GM12801 (cell line): ENCODE measurements around the gene CASKIN1.

Experiments
- CTCF ChIP-seq: IDR thresholded peaks from one replicate; pipeline ENCODE4 v1.5.1; 2011; ENCODE audit warnings: control low read depth; ENCODE audit not compliant: insufficient read length; ENCODE audit errors: extremely low read depth

CASKIN1 gene

DNA sequence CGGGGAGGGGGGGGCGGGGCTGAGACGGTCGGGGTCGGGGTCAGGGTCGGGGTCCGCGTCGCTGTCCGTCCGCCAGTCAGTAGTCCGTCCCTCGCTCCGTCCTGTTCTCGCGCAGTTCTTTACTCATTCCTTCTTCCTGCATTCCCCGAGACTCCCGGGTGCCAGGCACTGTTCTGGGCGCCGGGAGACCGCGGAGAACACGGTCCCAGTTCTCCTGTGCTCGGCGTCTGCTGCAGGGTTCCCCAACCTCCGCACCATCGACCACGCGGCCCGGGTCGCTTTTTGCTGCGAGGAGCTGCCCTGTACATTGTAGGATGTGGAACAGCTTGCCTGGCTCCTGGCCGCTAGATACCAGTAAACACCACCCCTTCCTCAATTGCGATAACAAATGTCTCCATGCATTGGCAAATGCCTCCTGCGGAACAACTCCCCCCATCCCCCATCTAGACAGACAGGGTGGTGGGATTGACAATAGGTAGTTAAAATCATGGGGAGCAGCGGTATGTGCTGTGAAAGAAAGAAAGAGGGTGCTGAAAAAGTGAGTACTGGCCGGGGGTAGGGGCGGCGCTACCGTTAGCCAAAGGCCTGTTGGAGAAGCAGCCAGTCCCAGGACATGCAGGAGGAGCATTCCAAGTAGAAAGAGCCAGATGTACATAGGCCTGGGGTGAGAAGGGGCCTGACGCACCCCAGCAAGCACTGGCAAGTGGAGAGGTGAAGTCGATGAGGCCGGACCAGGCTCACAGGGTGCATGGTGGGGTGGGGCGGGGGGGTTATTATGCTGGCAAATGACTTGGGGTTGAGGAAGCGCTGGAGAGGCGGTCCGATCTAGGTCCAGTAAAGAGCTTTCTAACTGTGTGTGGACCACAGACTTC, 40.2 kb downstream of the CASKIN1 start:
- TF ChIP-seq CTCF = no peak

DNA sequence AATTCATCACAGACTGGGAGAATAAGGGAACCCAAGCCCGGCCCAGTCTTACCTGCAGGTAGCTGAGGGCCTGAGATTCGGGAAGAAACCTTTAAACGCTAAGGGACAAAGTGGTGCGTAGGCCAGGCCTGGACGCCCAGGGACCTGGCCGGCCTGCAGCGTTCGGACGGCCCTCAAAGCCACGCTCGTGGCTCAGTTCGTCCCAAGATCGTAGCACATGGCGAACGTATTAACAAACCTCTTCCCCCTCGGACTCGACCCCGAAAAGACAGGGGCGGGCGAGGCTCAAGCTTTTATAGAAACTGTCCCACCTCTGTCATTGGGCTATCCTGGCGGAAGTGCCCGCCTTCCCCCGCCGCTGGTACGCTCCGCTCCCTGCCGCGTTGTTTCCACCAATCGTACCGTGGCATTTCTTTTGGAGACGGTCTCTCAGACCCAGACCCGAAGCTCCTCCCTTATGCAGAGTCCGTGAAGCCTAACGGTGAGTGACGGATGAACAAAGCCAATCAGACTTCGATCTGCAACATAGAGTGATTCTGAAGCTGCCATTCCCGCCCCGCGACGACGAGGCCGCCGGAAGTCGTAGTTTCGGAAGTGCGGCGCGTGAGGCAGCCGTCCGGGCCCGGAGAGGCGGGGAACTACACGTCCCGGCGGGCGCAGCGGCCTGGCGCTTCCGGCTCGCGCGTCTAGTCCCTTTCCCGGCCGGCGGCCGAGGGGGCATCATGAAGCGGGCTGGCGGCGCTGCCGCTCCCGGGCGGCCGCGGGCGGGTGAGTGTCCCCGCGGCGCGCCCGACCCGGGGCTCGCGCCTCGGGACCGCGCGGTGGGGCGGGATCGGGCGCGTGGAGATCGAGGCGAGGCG, 41.1 kb downstream of the CASKIN1 start, which contains the start of gene TRAF7:
Gene TRAF7 (plus strand): TSS at position 692 of the 860 bp plus-strand sequence. CDS start 8,139 bp downstream, outside the sequence.
- TF ChIP-seq CTCF = no peak

GRCh38 chr16:2154533-2155090, 41.8 kb downstream of the CASKIN1 start:
- no peak for TF ChIP-seq CTCF

DNA sequence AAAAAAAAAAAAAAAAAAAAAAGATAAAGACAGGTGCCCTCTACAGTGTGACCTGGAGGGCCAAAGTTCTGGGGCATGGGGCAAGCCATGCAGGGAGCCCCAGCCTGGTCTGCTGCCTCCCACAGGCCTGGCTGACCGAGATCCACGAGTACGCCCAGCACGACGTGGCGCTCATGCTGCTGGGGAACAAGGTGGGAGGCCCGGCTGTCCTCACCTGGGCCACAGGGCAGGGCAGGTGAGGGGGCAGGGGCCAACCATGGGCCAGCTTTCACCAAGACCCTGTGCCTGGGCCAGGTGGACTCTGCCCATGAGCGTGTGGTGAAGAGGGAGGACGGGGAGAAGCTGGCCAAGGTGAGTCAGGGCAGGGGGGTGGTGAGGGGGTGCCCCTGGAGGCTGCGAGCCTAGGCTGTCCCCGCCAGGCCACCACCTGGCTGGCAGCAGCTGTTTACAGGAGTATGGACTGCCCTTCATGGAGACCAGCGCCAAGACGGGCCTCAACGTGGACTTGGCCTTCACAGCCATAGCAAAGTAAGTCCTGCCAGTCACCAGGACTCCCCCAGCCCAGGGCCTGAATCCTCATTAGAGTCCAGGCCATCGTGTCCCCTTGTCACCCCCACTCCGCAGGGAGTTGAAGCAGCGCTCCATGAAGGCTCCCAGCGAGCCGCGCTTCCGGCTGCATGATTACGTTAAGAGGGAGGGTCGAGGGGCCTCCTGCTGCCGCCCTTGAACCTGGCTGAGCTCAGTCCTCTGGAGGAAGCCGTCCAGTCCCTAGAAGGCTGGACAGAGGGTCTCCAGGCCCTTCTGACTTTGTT, 43.5 kb downstream of the CASKIN1 start:
- no peak for TF ChIP-seq CTCF

DNA sequence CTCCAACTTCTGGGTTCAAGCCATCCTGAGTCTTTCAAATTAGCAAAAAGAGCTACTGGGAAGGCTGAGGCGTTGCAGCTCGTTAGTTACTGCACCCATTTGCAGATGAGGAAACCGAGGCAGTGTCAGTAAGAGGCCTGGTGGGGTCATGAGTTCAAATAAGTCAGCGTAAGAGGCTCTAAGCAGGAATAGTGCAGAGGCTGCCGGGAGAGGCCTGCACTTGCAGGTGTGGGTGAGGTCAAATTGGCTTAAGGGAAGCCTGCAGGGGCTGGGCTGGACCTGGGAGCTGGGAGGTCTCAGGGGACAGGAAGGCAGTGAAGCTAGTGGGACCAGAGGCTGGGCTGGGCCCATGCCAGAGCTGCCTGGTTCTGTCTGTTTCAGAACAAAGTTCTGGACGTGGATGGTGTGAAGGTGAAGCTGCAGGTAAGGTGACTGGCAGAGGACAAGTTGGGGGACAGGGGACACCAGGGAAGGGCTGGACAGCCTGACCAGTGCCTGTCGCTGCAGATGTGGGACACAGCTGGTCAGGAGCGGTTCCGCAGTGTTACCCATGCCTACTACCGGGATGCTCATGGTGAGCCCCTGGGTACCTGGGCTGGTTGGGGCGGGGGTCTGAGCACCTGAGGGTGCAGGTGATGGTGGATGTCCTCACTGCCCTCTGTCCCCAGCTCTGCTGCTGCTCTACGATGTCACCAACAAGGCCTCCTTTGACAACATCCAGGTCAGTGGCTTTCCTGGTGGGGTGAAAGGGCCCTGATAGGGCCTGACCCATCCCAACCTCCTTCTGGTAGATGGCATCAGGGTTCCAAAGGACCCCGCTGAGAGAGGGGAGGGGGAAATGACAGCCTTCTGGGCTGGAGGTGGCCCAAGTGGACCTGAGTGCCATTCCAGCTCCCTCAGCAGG, 45.0 kb downstream of the CASKIN1 start:
- TF ChIP-seq CTCF = no peak

DNA sequence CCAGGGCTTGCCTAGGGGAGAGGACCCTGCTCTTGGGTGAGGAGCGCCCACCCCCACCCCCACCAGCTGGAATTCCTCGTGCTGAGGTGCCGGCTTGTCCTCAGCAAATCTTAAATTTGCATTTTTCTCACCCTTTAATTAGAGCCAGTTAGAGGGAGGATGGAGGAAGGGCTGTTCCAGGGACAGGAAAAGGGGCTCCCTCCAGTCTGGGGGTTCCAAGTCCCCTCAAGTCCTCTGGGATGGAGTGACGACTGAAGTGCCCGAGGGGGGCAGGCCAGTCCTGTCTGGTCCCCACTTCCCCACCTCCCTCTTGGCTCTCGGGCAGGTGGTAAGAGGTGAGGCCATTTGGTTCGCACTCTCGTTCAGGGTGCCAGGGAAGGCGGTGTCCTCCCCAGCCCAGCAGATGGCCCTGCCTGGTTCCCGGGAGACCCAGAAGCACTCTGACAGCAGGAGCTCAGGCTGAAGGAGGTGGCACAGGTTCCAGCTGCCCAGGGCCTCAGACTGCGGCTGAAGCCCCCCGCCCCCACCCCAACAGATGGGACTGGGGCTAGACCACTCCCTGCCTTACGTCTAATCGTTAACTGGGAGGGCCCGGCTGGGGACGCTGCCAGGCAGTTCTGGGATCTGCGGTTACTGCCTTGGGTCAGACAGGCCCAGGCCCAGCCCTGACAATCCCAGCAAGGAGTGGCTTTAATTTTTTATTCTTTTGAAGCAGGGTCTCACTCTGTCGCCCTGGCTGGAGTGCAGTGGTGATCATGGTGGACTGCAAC, 45.8 kb downstream of the CASKIN1 start:
- TF ChIP-seq CTCF = no peak
